H9 (cell line): ENCODE measurements around the gene CSDE1. TPM values are rescaled to one million over a fixed set of nuclear protein-coding genes. Genes with fewer than 3 reads are reported as not detected.

Experiments
- DNase-seq: peaks from one replicate; pipeline ENCODE4 v3.0.0-alpha.2; 2017
- H2AFZ ChIP-seq: one replicate; pipeline ENCODE4 v1.6.1; 2013; ENCODE audit warnings: mild to moderate bottlenecking, low read length, control low read depth, moderate library complexity
- H2AK5ac ChIP-seq: 2 replicates; pipeline ENCODE4 v1.6.1; 2013; ENCODE audit warnings: low read length, control low read depth, mixed read lengths; ENCODE audit not compliant: insufficient read length
- H2BK120ac ChIP-seq: one replicate; pipeline ENCODE4 v1.6.1; 2013; ENCODE audit warnings: low read depth, mild to moderate bottlenecking, low read length, control low read depth, inconsistent platforms; ENCODE audit not compliant: poor library complexity, severe bottlenecking
- H2BK12ac ChIP-seq: 2 replicates; pipeline ENCODE4 v1.6.1; 2013; ENCODE audit warnings: low read length, control low read depth, mixed read lengths, low read depth; ENCODE audit not compliant: insufficient read length
- H2BK15ac ChIP-seq: 2 replicates; pipeline ENCODE4 v1.6.1; 2013; ENCODE audit warnings: low read depth, low read length, control low read depth
- H2BK20ac ChIP-seq: one replicate; pipeline ENCODE4 v1.6.1; 2013; ENCODE audit warnings: low read depth, mild to moderate bottlenecking, low read length, control low read depth, inconsistent platforms; ENCODE audit not compliant: poor library complexity, severe bottlenecking
- H2BK5ac ChIP-seq: 2 replicates; pipeline ENCODE4 v1.6.1; 2013; ENCODE audit warnings: low read length, control low read depth, mixed read lengths; ENCODE audit not compliant: insufficient read length
- H3K14ac ChIP-seq: 2 replicates; pipeline ENCODE4 v1.6.1; 2013; ENCODE audit warnings: low read length, control low read depth; ENCODE audit not compliant: insufficient read depth
- H3K18ac ChIP-seq: 2 replicates; pipeline ENCODE4 v1.6.1; 2013; ENCODE audit warnings: low read depth, mild to moderate bottlenecking, mixed read lengths, low read length, control low read depth; ENCODE audit not compliant: insufficient read length
- H3K23ac ChIP-seq: 2 replicates; pipeline ENCODE4 v1.6.1; 2013; ENCODE audit warnings: low read length, control low read depth, mixed read lengths, low read depth; ENCODE audit not compliant: insufficient read length
- H3K23me2 ChIP-seq: 2 replicates; pipeline ENCODE4 v1.6.1; 2013; ENCODE audit warnings: low read depth, mild to moderate bottlenecking, mixed read lengths, low read length, control low read depth; ENCODE audit not compliant: insufficient read length, poor library complexity, severe bottlenecking
- H3K27ac ChIP-seq: 2 replicates; pipeline ENCODE4 v1.5.1; 2013; ENCODE audit warnings: low read length, control low read depth, mixed read lengths, low read depth; ENCODE audit not compliant: insufficient read length
- H3K27me3 ChIP-seq: 2 replicates; pipeline ENCODE4 v1.6.1; 2013; ENCODE audit warnings: low read length, control low read depth, inconsistent platforms; ENCODE audit not compliant: insufficient read depth
- H3K4ac ChIP-seq: 2 replicates; pipeline ENCODE4 v1.6.1; 2013; ENCODE audit warnings: low read depth, mild to moderate bottlenecking, control low read depth, inconsistent platforms, low read length, moderate library complexity
- H3K4me1 ChIP-seq: 2 replicates; pipeline ENCODE4 v1.6.1; 2013; ENCODE audit warnings: low read length, control low read depth, inconsistent platforms; ENCODE audit not compliant: insufficient read depth
- H3K4me2 ChIP-seq: 2 replicates; pipeline ENCODE4 v1.6.1; 2013; ENCODE audit warnings: low read length, control low read depth, mixed read lengths; ENCODE audit not compliant: insufficient read length, insufficient read depth
- H3K56ac ChIP-seq: 2 replicates; pipeline ENCODE4 v1.6.1; 2013; ENCODE audit warnings: low read depth, mild to moderate bottlenecking, mixed read lengths, low read length, control low read depth; ENCODE audit not compliant: insufficient read length
- H3K79me1 ChIP-seq: 2 replicates; pipeline ENCODE4 v1.6.1; 2013; ENCODE audit warnings: low read depth, mild to moderate bottlenecking, moderate library complexity, low read length, control low read depth, inconsistent platforms; ENCODE audit not compliant: insufficient read depth, poor library complexity, severe bottlenecking
- H3K79me2 ChIP-seq: 2 replicates; pipeline ENCODE4 v1.6.1; 2013; ENCODE audit warnings: low read length, control low read depth, inconsistent platforms; ENCODE audit not compliant: insufficient read depth
- H3K9ac ChIP-seq: 2 replicates; pipeline ENCODE4 v1.6.1; 2013; ENCODE audit warnings: low read length, control low read depth, mixed read lengths; ENCODE audit not compliant: insufficient read length; ENCODE audit errors: extremely low read depth
- H3K9me3 ChIP-seq: one replicate; pipeline ENCODE4 v1.6.1; 2013; ENCODE audit warnings: low read depth, low read length, inconsistent platforms; ENCODE audit not compliant: control insufficient read depth
- H3T11ph ChIP-seq: one replicate; pipeline ENCODE4 v1.6.1; 2013; ENCODE audit warnings: mild to moderate bottlenecking, low read length, control low read depth, inconsistent platforms
- H4K20me1 ChIP-seq: one replicate; pipeline ENCODE4 v1.6.1; 2013; ENCODE audit not compliant: control insufficient read depth, insufficient read length, insufficient read depth
- H4K5ac ChIP-seq: 2 replicates; pipeline ENCODE4 v1.6.1; 2013; ENCODE audit warnings: low read depth, mild to moderate bottlenecking, mixed read lengths, low read length, control low read depth; ENCODE audit not compliant: insufficient read length
- H4K8ac ChIP-seq: replicated peaks from 2 replicates; pipeline ENCODE4 v1.6.1; 2013; ENCODE audit warnings: low read length, control low read depth, mixed read lengths, low read depth; ENCODE audit not compliant: insufficient read length
- H4K91ac ChIP-seq: 2 replicates; pipeline ENCODE4 v1.6.1; 2013; ENCODE audit warnings: low read depth, mild to moderate bottlenecking, moderate library complexity, mixed read lengths, low read length, control low read depth; ENCODE audit not compliant: insufficient read length
- H3K27ac Mint-ChIP-seq, 3 experiments: 2 replicates in 2 of 3; 3 replicates in 1 of 3; pipeline ENCODE4 v1.8.0; 2020 to 2021; ENCODE audit warnings: mixed read lengths in 3 of 3, mild to moderate bottlenecking in 1 of 3, moderate library complexity in 1 of 3
- H3K27me3 Mint-ChIP-seq: 2 replicates; pipeline ENCODE4 v1.8.0; 2021; ENCODE audit warnings: low read depth, mild to moderate bottlenecking, moderate library complexity, mixed read lengths
- H3K36me3 Mint-ChIP-seq, 3 experiments: 2 replicates in 2 of 3; 3 replicates in 1 of 3; pipeline ENCODE4 v1.8.0; 2020 to 2021; ENCODE audit warnings: low read depth in 3 of 3, mixed read lengths in 3 of 3; ENCODE audit not compliant: insufficient read depth in 1 of 3
- H3K4me1 Mint-ChIP-seq, 2 experiments: 2 replicates each; pipeline ENCODE4 v1.8.0; 2020; ENCODE audit warnings: mixed read lengths in 2 of 2
- H3K4me3 Mint-ChIP-seq, 2 experiments: 2 replicates in 1 of 2; 3 replicates in 1 of 2; pipeline ENCODE4 v1.8.0; 2020 to 2021; ENCODE audit warnings: mild to moderate bottlenecking in 2 of 2, mixed read lengths in 2 of 2, moderate library complexity in 1 of 2
- H3K9me3 Mint-ChIP-seq, 2 experiments: 2 replicates in 1 of 2; 3 replicates in 1 of 2; pipeline ENCODE4 v1.8.0; 2020; ENCODE audit warnings: mild to moderate bottlenecking in 2 of 2, mixed read lengths in 2 of 2, moderate library complexity in 1 of 2
- CTCF ChIP-seq: fragments of 200-600 bp; sonication (generic); conservative IDR thresholded peaks from 3 replicates; pipeline ENCODE4 v1.8.0; 2021; ENCODE audit warnings: antibody characterized with exemption, mild to moderate bottlenecking
- WGBS: extraction: QIAGEN DNeasy Blood & Tissue Kit; methylation state at CpG from one replicate; pipeline ENCODE4 v1.1.7; 2013; ENCODE audit warnings: missing lambda C conversion rate, low lambda C conversion rate, mixed read lengths; ENCODE audit not compliant: insufficient read length; ENCODE audit errors: extremely low coverage; 5-methylcytosine and 5-hydroxymethylcytosine counted together
- total RNA-seq: library from RNA; stranded (reverse); gene quantifications from 2 replicates; pipeline ENCODE4 v1.2.1, GENCODE V29; 2021

Gene CSDE1
- total RNA-seq, 1 experiment from 2014 or later, result 645 TPM

GRCh38 chr1:114712977-114713376, 44.8 kb downstream of the CSDE1 start:
- no peak overlapping the region for H3T11ph ChIP-seq
- H3K79me2 ChIP-seq, result peaks cover 4% of the 10 kb centered on the region; the same call in 1 of the 2 replicates
- no peak overlapping the region for H3K23ac ChIP-seq
- Mint-ChIP-seq H3K27ac (no peak overlapping the region), H3K4me3 (no peak overlapping the region), H3K36me3 (peaks cover 11 to 70% (median 57%) of the 10 kb centered on the region in 3 experiments; a peak in 6 of 7 replicates), H3K4me1 (peaks cover 9 to 14% of the 10 kb centered on the region in 2 experiments), H3K27me3 (no peaks in the 10 kb centered on the region), H3K9me3 (no peaks in the 10 kb centered on the region)
- no peak overlapping the region for H3K14ac ChIP-seq
- TF ChIP-seq CTCF, result no peak
- H3K9ac ChIP-seq, result no peak overlapping the region
- no CpG with 5 or more reads among the region's 4 CpGs for WGBS
- H3K27ac ChIP-seq, result no peak overlapping the region
- no peaks in the 10 kb centered on the region for H3K9me3 ChIP-seq
- no peak overlapping the region for H3K4ac ChIP-seq
- H2AK5ac ChIP-seq, result no peak overlapping the region
- H4K20me1 ChIP-seq, result no peaks in the 10 kb centered on the region
- no peak overlapping the region for H3K18ac ChIP-seq
- H2BK12ac ChIP-seq, result no peak overlapping the region
- H4K91ac ChIP-seq, result no peak overlapping the region
- no peak overlapping the region for H3K4me2 ChIP-seq
- no peak overlapping the region for H4K5ac ChIP-seq
- peaks cover 4% of the 10 kb centered on the region for H3K23me2 ChIP-seq
- no peak overlapping the region for H4K8ac ChIP-seq
- H3K79me1 ChIP-seq, result no peaks in the 10 kb centered on the region
- no peak overlapping the region for H2BK5ac ChIP-seq
- no peak for DNase-seq
- no peaks in the 10 kb centered on the region for H3K4me1 ChIP-seq
- H2BK15ac ChIP-seq, result no peak overlapping the region
- no peak overlapping the region for H2BK120ac ChIP-seq
- no peak overlapping the region for H3K56ac ChIP-seq
- H2AFZ ChIP-seq, result no peak overlapping the region
- no peak overlapping the region for H2BK20ac ChIP-seq
- no peaks in the 10 kb centered on the region for H3K27me3 ChIP-seq
